Parietal lobe (tissue), 2 donors: ENCODE data around the gene PCED1B. TPM values are rescaled to one million over a fixed set of nuclear protein-coding genes. Genes with fewer than 3 reads are reported as not detected.

ENCODE experiments used
- small RNA-seq: library from RNA; depleted of rRNA; stranded (forward); fragments of <200 nt; gene quantifications from one replicate; pipeline ENCODE3, GENCODE V24; 2014; ENCODE audit warnings: low replicate concordance
- total RNA-seq: library from RNA; depleted of rRNA; stranded (reverse); fragments of >200 nt; gene quantifications from one replicate; pipeline ENCODE4 v1.2.3, GENCODE V29; 2014

PCED1B gene
- total RNA-seq: 1.3 TPM

GRCh38 chr12:47079468-47079980, at the start of gene PCED1B, which contains the start of gene AMIGO2:
Gene PCED1B, plus strand, starts transcription at chr12:47079621. Its CDS starts 155,443 bp downstream, at chr12:47235064.
Gene AMIGO2, minus strand, starts transcription at chr12:47079959. Its CDS starts 957 bp downstream, at chr12:47079002.

Small RNA genes within 50 kb of the gene (small RNA-seq; reads per million reads assigned to genes)
- gene MIR4698: not detected

Other genes with a start within 250 kb of the PCED1B start
- gene AMIGO2, start 338 bp downstream of the PCED1B start, total RNA-seq: 12.5 TPM